ENCODE measurements around the gene DNAL4.
"Not testable (repeated sequence)": the region's sequence is repeated elsewhere in the genome, so short reads cannot be mapped to it uniquely, and the experiment has no call there.

The DNAL4 gene

GRCh38 chr22:38826801-38827200 is 32.9 kb upstream of the DNAL4 start:
- no peak for DNase-seq

GRCh38 chr22:38826386-38826785 is 32.4 kb upstream of the DNAL4 start:
- DNase-seq: no peak

GRCh38 chr22:38824585-38824984 is 30.6 kb upstream of the DNAL4 start:
- no peak for DNase-seq

DNA sequence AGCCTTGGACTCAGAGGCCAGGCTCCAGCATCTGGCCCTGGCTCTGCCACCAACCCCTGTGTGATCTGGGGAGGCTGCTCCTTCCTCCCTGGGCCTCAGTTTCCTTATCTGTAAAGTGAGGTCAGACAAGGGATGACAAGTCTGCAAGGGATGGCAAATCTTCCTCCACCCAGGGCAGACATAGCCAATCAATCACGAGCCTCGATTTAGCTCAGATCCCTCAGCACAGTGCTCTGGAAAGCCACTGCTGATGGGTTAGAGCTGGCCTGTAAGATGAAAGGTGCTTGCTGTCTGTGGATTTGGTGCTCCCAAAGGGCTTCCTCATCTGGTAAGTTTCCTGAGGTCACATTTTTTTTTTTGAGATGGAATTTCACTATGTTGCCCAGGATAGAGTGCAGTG is 29.7 kb upstream of the DNAL4 start:
- no peak for DNase-seq

DNA sequence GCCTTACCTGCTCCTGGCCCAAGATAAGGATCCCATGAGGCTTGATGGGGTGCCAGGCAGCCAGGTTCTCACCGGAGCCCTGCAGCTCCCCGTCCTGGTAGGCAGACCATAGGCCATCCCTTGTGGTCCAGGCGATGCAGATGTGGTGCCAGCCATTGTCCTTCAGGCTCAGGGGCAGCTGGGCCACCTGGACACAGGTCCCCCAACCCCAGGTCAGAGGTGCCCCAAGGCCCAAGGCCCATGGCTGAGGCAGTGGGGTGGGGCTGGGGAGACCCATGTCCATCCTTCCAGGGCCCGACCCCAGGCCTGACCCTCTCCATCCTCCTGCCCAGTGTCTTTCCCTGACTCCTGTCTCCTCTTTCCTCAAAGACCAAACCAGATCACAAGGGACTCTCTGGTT is 29.1 kb upstream of the DNAL4 start:
- DNase-seq: no peak

DNA sequence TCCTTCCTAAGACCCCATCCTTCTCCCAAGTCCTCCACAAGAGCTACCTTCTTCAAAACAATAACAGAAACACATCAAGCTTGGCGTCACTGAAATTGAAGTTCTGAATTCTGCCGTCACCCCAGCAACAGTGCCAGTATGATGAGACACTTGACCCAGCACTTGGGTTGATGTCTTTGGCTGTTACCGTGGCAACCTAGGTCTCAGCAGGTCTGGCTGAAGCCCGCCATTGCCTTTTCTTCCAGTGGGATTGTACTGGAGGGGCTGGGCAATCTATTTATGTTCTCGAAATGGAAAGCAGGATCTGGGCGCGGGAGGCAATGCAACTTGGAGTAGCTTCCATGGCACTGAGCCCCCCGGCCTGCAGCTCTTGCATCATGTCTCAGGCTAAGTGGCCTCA is 26.1 kb upstream of the DNAL4 start:
- DNase-seq: no peak

DNA sequence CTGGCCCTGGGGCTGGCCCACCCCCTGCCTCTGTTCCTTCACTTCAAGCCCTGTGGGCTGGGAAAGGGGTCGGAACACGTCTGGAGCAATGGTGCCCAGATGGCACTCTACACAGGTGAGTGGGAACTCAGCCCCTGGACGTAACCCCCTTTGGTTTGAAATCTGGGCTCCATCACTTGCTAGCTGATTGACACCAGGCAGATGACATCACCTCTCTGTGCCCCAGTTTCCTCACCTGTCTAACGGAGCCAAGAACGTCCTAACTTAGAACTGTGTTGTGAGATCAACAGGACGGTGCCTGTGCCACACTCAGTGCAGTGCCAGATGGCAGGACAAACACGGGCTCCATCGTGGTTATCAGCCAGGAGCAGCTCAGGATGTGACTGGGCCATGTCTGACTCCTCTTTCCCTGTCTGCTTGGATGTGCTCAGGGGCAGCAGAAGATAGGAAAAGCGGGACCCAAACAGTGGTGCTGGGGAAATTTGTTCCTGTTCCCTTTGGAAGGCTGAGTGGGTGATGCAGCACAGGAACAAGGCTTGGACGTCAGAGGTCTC is 25.5 kb upstream of the DNAL4 start:
- no peak for DNase-seq

GRCh38 chr22:38817196-38817595 is 23.3 kb upstream of the DNAL4 start:
- DNase-seq: no peak

- no peak for DNase-seq
Observed at GRCh38 chr22:38815842-38816241, 21.9 kb upstream of the DNAL4 start.

GRCh38 chr22:38811241-38811640 is 17.3 kb upstream of the DNAL4 start:
- DNase-seq: no peak

DNA sequence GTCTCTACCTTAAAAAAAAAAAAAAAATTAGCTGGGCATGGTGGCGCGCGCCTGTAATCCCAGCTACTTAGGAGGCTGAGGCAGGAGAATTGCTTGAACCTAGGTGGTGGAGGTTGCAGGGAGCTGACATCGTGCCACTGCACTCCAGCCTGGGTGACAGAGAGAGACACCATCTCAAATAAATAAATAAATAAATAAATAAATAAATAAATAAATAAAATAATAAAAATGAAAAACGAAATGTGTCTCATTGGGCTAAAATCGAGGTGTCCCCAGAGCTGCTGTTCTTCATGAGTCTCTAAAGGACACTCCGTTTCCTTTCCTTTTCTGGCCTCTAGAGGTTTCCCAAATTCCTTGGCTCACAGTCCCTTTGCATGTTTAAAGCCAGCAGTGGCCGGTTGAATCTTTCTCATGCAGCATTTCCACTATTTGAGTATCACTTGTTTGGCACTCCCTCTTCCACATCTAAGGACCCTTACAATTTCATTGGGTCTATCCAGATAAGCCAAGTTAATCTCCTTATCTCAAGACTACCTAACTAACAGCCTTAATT is 11.2 kb upstream of the DNAL4 start:
- not testable (repeated sequence) for DNase-seq

DNA sequence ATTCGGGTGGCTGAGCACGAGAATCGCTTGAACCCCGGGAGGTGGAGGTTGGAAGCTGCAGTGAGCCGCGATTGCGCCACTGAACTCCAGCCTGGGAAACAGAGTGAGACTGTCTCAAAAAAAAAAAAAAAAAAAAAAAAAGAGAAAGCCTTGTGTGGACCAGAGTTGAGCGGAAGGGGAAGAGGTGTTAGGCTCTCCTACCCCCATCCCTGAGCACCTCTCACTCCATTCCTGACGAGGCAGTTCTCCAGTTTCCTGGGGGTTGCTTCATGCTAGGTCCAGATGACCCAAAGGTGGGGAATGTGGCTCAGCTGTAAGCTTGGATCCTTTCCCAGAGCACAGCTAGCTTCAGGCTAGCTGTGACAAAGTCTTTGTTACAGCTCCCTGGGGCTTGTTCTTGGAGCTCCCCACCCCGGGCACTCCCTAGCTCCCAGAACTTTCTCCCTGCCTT is 8.8 kb upstream of the DNAL4 start:
- DNase-seq: no peak

GRCh38 chr22:38799265-38800002 is 5.5 kb upstream of the DNAL4 start:
- DNase-seq: no peak

GRCh38 chr22:38798496-38798895 is 4.6 kb upstream of the DNAL4 start:
- no peak for DNase-seq

DNA sequence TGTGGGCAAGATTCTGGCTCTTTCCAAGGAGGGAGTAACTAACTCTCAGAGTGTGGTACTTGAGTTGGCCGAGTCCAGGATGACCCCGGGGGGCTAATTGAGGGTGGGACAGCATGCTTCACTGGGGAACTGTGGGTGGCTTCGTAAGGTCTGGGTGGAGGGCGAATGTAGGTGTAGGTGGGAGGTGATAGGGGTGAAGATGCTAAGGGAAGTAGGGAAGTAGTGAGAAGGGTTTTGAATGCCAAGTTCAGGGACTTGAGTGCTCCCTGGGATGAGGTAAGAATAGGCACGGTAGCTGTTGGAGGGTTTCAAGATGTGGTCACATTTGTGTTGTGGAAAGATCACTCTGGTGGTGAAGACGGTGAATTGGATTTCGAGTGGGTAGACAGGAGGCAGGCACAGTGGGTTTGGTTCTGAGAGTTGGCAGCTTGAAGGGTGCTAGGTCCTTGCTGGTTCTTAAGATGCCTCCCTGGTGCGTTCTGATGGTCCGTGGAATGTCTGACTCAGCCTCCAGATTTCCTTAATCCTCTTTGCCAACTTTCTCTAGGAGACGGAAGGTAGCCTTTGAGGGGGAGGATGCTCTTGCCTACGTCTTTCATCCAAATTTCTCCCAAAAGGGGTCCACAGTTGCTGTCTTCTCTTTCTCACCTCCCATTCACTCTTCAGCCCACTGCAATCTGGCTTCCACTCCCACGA is 2.5 kb upstream of the DNAL4 start:
- no peak for DNase-seq

- DNase-seq: no peak
Observed at GRCh38 chr22:38795569-38795968, 1.6 kb upstream of the DNAL4 start.

- DNase-seq: no peak
Observed at GRCh38 chr22:38793317-38793716, 626 bp downstream of the DNAL4 start.

DNA sequence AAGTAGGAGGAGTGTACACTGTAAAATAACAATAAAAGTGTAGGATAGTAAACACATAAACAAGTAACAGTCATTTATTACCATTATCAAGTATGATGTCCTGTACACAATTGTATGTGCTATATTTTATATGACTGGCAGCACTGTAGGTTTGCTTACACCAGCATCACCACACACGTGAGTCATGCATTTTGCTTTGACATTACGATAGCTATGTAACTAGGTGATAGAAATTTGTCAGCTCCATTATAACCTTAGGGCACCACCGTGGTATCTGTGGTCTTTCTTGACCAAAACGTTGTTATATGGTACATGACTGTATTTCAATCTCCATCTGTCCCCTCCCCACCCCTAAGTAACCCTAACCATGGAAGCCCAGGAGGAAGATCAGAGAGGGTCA is 1.1 kb downstream of the DNAL4 start:
- DNase-seq: no peak

- no peak for DNase-seq
Observed at GRCh38 chr22:38789606-38790005, 4.3 kb downstream of the DNAL4 start.

DNA sequence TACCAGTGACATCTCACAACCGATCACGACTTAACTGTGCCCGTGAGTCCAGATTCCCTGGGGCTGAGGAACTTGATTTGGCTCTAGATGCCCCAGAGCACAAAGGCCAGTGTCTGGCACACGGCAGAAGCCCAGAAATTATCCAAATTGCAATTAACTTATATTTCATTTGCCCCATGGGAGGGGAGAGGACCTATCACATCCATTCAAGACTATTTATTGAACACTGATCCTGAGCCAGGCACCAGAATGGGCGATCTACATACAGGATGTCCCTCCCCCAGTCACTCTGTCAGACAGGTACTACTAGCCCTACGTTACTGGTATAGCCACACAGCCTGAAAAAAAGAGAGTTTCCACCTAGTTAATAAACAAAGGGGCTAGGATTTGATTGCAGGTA is 5.1 kb downstream of the DNAL4 start:
- DNase-seq: no peak

DNA sequence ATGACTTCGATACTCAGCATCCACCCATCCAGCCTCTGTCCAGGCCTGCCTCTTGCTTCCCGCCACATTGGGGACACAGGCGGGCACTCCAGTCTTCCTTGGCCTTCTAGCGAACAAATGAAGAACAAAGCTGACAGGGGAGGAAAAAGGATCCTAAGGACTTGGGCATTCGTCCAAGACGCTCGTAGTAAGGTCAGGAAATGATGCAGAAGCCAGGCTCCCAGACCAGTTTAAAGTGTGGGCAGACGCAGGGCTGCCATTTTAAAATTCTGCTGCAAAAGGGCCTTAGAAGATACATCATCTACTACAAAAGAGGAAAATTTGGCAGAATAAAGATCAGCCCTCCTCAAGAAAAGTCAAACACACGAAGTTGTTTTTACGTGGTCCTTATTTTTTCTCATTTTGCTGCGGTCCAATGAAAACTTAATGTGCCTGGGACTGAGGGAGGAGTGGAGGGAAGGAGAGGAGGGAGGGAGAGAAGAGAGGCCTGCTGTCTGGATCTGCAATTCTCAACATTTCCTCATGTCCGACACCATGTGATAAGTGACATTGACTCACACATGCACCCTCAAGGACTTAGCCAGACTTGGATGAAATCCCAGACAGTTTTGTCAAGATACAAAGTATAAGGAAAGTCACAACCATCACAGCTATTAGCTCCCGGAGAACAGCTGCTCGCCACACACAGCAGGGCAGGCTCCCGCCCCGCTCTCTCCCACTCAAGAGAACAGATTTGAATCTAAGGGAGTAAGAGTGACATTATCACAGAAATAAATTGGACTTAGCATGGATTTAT is 5.7 kb downstream of the DNAL4 start:
- no peak for DNase-seq

GRCh38 chr22:38786631-38787030 is 7.3 kb downstream of the DNAL4 start:
- no peak for DNase-seq

GRCh38 chr22:38784856-38785255 is 9.1 kb downstream of the DNAL4 start:
- no peak for DNase-seq
